Measurements from ENCODE around the gene QSER1.

The QSER1 gene

GRCh38 chr11:32939866-32940265, 47.3 kb downstream of the QSER1 start:
- no peak for TF ChIP-seq CTCF (IDR thresholded peaks at IDR 0.05; ENCODE audit: extremely low read depth, insufficient read depth, missing control alignments)
- DNase-seq (ENCODE audit: low spot score): no peak
- in situ Hi-C loops (cut with MboI; ENCODE audit: low pct_unique_long_range_greater_than_20kb, low sequenced_read_pairs, unreplicated experiment): no loop called here

- TF ChIP-seq CTCF (IDR thresholded peaks at IDR 0.05; ENCODE audit: extremely low read depth, insufficient read depth, missing control alignments): no peak
- in situ Hi-C loops (cut with MboI; ENCODE audit: low pct_unique_long_range_greater_than_20kb, low sequenced_read_pairs, unreplicated experiment): no loop called here
- DNase-seq (ENCODE audit: low spot score): peak; percentile 45
Measured at GRCh38 chr11:32940865-32941264, 48.3 kb downstream of the QSER1 start.

GRCh38 chr11:32947978-32948377, 55.4 kb downstream of the QSER1 start:
- DNase-seq (ENCODE audit: low spot score): no peak
- TF ChIP-seq CTCF (IDR thresholded peaks at IDR 0.05; ENCODE audit: extremely low read depth, insufficient read depth, missing control alignments): no peak
- in situ Hi-C loops (cut with MboI; ENCODE audit: low pct_unique_long_range_greater_than_20kb, low sequenced_read_pairs, unreplicated experiment): no loop called here

GRCh38 chr11:32949739-32950138, 57.1 kb downstream of the QSER1 start:
- no peak for DNase-seq (ENCODE audit: low spot score)
- in situ Hi-C loops (cut with MboI; ENCODE audit: low pct_unique_long_range_greater_than_20kb, low sequenced_read_pairs, unreplicated experiment): loop anchor here (25.0 kb wide), 1 partner anchor 388 kb away; no protein-coding TSS in a partner anchor
- no peak for TF ChIP-seq CTCF (IDR thresholded peaks at IDR 0.05; ENCODE audit: extremely low read depth, insufficient read depth, missing control alignments)

GRCh38 chr11:32952421-32952820, 59.8 kb downstream of the QSER1 start:
- TF ChIP-seq CTCF (IDR thresholded peaks at IDR 0.05; ENCODE audit: extremely low read depth, insufficient read depth, missing control alignments): no peak
- in situ Hi-C loops (cut with MboI; ENCODE audit: low pct_unique_long_range_greater_than_20kb, low sequenced_read_pairs, unreplicated experiment): loop anchor here (25.0 kb wide), 1 partner anchor 385 kb away; no protein-coding TSS in a partner anchor
- no peak for DNase-seq (ENCODE audit: low spot score)

GRCh38 chr11:32953700-32954099, 61.1 kb downstream of the QSER1 start:
- in situ Hi-C loops (cut with MboI; ENCODE audit: low pct_unique_long_range_greater_than_20kb, low sequenced_read_pairs, unreplicated experiment): loop anchor here (25.0 kb wide), 1 partner anchor 384 kb away; no protein-coding TSS in a partner anchor
- DNase-seq (ENCODE audit: low spot score): no peak
- no peak for TF ChIP-seq CTCF (IDR thresholded peaks at IDR 0.05; ENCODE audit: extremely low read depth, insufficient read depth, missing control alignments)
